IMR-90 (cell line): ENCODE measurements around the gene DUSP28. TPM values are rescaled to one million over a fixed set of nuclear protein-coding genes. Genes with fewer than 3 reads are reported as not detected.

Source experiments
- ATAC-seq: fragments of 200-7000 bp; cut with Tn5 transposase; 2 replicates; pipeline ENCODE4 v1.9.1; 2020; ENCODE audit warnings: low read depth, mild to moderate bottlenecking, moderate library complexity
- BruUV-seq: library from RNA; stranded (reverse); fragments of 400-500 nt; replicated peaks from 2 replicates; lab custom pipeline; 2021; lab: Mats Ljungman, UMichigan
- CTCF ChIA-PET: fragments of 300-600 bp; formaldehyde crosslinking; extraction: SDS; loops from one replicate; lab custom pipeline; 2021; ENCODE audit warnings: antibody characterized with exemption; lab: Yijun Ruan, JAX
- POLR2A ChIA-PET: fragments of 300-600 bp; sonication (Branson Sonifier 250); formaldehyde crosslinking; loops from one replicate; lab custom pipeline; 2022; ENCODE audit warnings: antibody characterized with exemption; ENCODE audit not compliant: unreplicated experiment; lab: Charles Lee
- DNase-seq: peaks from one replicate; pipeline ENCODE4 v3.0.0; 2013
- H2AFZ ChIP-seq: replicated peaks from 2 replicates; pipeline ENCODE3; 2013; ENCODE audit warnings: low read length, mild to moderate bottlenecking; ENCODE audit not compliant: poor library complexity
- H2AK5ac ChIP-seq: 2 replicates; pipeline ENCODE4 v1.6.1; 2013; ENCODE audit warnings: low read depth, low read length, inconsistent platforms
- H2AK9ac ChIP-seq: replicated peaks from 2 replicates; pipeline ENCODE3; 2013; ENCODE audit warnings: mild to moderate bottlenecking, low read depth, low read length, moderate library complexity; ENCODE audit not compliant: poor library complexity
- H2BK120ac ChIP-seq: 2 replicates; pipeline ENCODE4 v1.6.1; 2013; ENCODE audit warnings: low read depth, low read length, inconsistent platforms
- H2BK15ac ChIP-seq: 3 replicates; pipeline ENCODE4 v1.6.1; 2013; ENCODE audit warnings: low read depth, low read length, inconsistent platforms
- H2BK20ac ChIP-seq: 2 replicates; pipeline ENCODE4 v1.6.1; 2013; ENCODE audit warnings: low read depth, mild to moderate bottlenecking, inconsistent platforms, low read length, moderate library complexity
- H2BK5ac ChIP-seq: 2 replicates; pipeline ENCODE4 v1.6.1; 2013; ENCODE audit warnings: mild to moderate bottlenecking, low read depth, low read length, inconsistent platforms; ENCODE audit not compliant: poor library complexity, severe bottlenecking
- H3K14ac ChIP-seq: replicated peaks from 2 replicates; pipeline ENCODE4 v1.6.1; 2013; ENCODE audit warnings: low read depth, low read length, inconsistent platforms
- H3K18ac ChIP-seq: 2 replicates; pipeline ENCODE4 v1.6.1; 2013; ENCODE audit warnings: low read depth, low read length, control low read depth
- H3K23ac ChIP-seq: 2 replicates; pipeline ENCODE4 v1.6.1; 2013; ENCODE audit warnings: low read depth, low read length, inconsistent platforms
- H3K27ac ChIP-seq: 2 replicates; pipeline ENCODE4 v1.5.1; 2013; ENCODE audit warnings: mild to moderate bottlenecking, control low read depth, low read length; ENCODE audit not compliant: insufficient read depth
- H3K27me3 ChIP-seq: 2 replicates; pipeline ENCODE4 v1.6.1; 2013; ENCODE audit warnings: low read length; ENCODE audit not compliant: control insufficient read depth, insufficient read depth
- H3K36me3 ChIP-seq: 2 replicates; pipeline ENCODE4 v1.6.1; 2013; ENCODE audit warnings: low read length, mixed read lengths; ENCODE audit not compliant: control insufficient read depth, insufficient read depth
- H3K4ac ChIP-seq: 2 replicates; pipeline ENCODE4 v1.6.1; 2013; ENCODE audit warnings: low read depth, low read length, inconsistent platforms
- H3K4me1 ChIP-seq: 2 replicates; pipeline ENCODE4 v1.6.1; 2013; ENCODE audit warnings: low read length, mixed read lengths; ENCODE audit not compliant: control insufficient read depth, insufficient read depth
- H3K4me2 ChIP-seq: 2 replicates; pipeline ENCODE4 v1.6.1; 2013; ENCODE audit warnings: low read depth, mild to moderate bottlenecking, control low read depth, low read length, moderate library complexity
- H3K4me3 ChIP-seq: 2 replicates; pipeline ENCODE4 v1.5.1; 2013; ENCODE audit warnings: low read depth, mild to moderate bottlenecking, control low read depth, low read length, moderate library complexity; ENCODE audit not compliant: insufficient read depth
- H3K56ac ChIP-seq: 2 replicates; pipeline ENCODE4 v1.6.1; 2013; ENCODE audit warnings: low read length, inconsistent platforms; ENCODE audit not compliant: insufficient read depth; ENCODE audit errors: extremely low read depth
- H3K79me1 ChIP-seq, 2 experiments: 2 replicates each; pipeline ENCODE4 v1.6.1; 2013; ENCODE audit warnings: low read length in 2 of 2, inconsistent platforms in 1 of 2, low read depth in 1 of 2
- H3K9ac ChIP-seq: 2 replicates; pipeline ENCODE4 v1.6.1; 2013; ENCODE audit warnings: low read depth, low read length, control low read depth
- H3K9me1 ChIP-seq: 2 replicates; pipeline ENCODE4 v1.6.1; 2013; ENCODE audit warnings: low read length, inconsistent platforms; ENCODE audit not compliant: insufficient read depth
- H3K9me3 ChIP-seq: 2 replicates; pipeline ENCODE4 v1.6.1; 2013; ENCODE audit warnings: low read length; ENCODE audit not compliant: control insufficient read depth, insufficient read depth
- H4K20me1 ChIP-seq: 2 replicates; pipeline ENCODE4 v1.6.1; 2013; ENCODE audit warnings: low read length, inconsistent platforms; ENCODE audit not compliant: insufficient read depth
- H4K5ac ChIP-seq: 2 replicates; pipeline ENCODE4 v1.6.1; 2013; ENCODE audit warnings: mild to moderate bottlenecking, low read depth, low read length, control low read depth
- H4K8ac ChIP-seq, 2 experiments: 2 replicates each; pipeline ENCODE4 v1.6.1; 2013; ENCODE audit warnings: low read depth in 2 of 2, low read length in 2 of 2, control low read depth in 1 of 2, inconsistent platforms in 1 of 2
- H4K91ac ChIP-seq: 2 replicates; pipeline ENCODE4 v1.6.1; 2013; ENCODE audit warnings: low read depth, low read length, inconsistent platforms; ENCODE audit not compliant: insufficient read depth
- MAFK ChIP-seq: IDR thresholded peaks from 2 replicates; pipeline ENCODE4 v1.6.1; 2012; ENCODE audit warnings: low read depth, low read length, improper control_type of control experiment
- MAZ ChIP-seq: IDR thresholded peaks from 2 replicates; pipeline ENCODE4 v1.6.1; 2012; ENCODE audit warnings: low read depth, mild to moderate bottlenecking, low read length, improper control_type of control experiment, moderate library complexity, borderline replicate concordance
- MXI1 ChIP-seq: IDR thresholded peaks from 2 replicates; pipeline ENCODE4 v1.6.1; 2012; ENCODE audit warnings: low read depth, mild to moderate bottlenecking, low read length, moderate library complexity, borderline replicate concordance
- NFE2L2 ChIP-seq: fragments of 150-350 bp; IDR thresholded peaks from 2 replicates; pipeline ENCODE4 v1.6.1; 2016; ENCODE audit warnings: low read depth, mild to moderate bottlenecking, low read length
- POLR2A ChIP-seq: IDR thresholded peaks from 2 replicates; pipeline ENCODE4 v1.6.1; 2012; ENCODE audit warnings: mild to moderate bottlenecking, low read depth, low read length
- RAD21 ChIP-seq: IDR thresholded peaks from 2 replicates; pipeline ENCODE4 v1.6.1; 2012; ENCODE audit warnings: low read length, improper control_type of control experiment
- RCOR1 ChIP-seq: IDR thresholded peaks from 2 replicates; pipeline ENCODE4 v1.6.1; 2012; ENCODE audit warnings: mild to moderate bottlenecking, low read length, improper control_type of control experiment; ENCODE audit not compliant: insufficient replicate concordance
- RFX5 ChIP-seq: IDR thresholded peaks from 2 replicates; pipeline ENCODE4 v1.8.0; 2012; ENCODE audit warnings: low read depth, mild to moderate bottlenecking, low read length, moderate library complexity
- SMC3 ChIP-seq: fragments of 150-350 bp; IDR thresholded peaks from 2 replicates; pipeline ENCODE4 v1.6.1; 2016; ENCODE audit warnings: low read depth, mild to moderate bottlenecking, antibody characterized with exemption, low read length, moderate library complexity
- WGBS, 2 experiments: methylation state at CpG; one replicate each; pipeline versions ENCODE4 v1.1.5 to v1.1.7; 2013; ENCODE audit warnings: missing lambda C conversion rate in 2 of 2; ENCODE audit not compliant: insufficient read length in 1 of 2; ENCODE audit errors: extremely low coverage in 2 of 2; 5-methylcytosine and 5-hydroxymethylcytosine counted together
- dilution Hi-C: fragments of 300-500 bp; cut with HindIII; formaldehyde crosslinking; loops from one replicate; pipeline ENCODE4 v1.14.3; 2018; ENCODE audit warnings: low sequenced_read_pairs; ENCODE audit not compliant: unreplicated experiment
- in situ Hi-C: fragments of 300-500 bp; cut with MboI; formaldehyde crosslinking; loops from 3 replicates; pipeline ENCODE4 v1.14.3; 2019; ENCODE audit warnings: low sequenced_read_pairs, inconsistent platforms, mixed read lengths
- intact Hi-C: fragments of 100-400 bp; cut with micrococcal nuclease; formaldehyde crosslinking; loops from 2 replicates; pipeline ENCODE4 v1.10.0; 2022
- polyA plus RNA-seq, 3 experiments: library from polyadenylated mRNA; depleted of rRNA; stranded (reverse); fragments of >200 nt; gene quantifications; 2 replicates each; pipeline ENCODE4 v1.2.3, GENCODE V29; 2012; ENCODE audit warnings: low replicate concordance in 1 of 3
- total RNA-seq: library from RNA; depleted of rRNA; stranded (reverse); fragments of >200 nt; gene quantifications from 2 replicates; pipeline ENCODE4 v1.2.3, GENCODE V29; 2012
- TF ChIP-seq, protein P1 (sequence below): fragments of 150-350 bp; IDR thresholded peaks from 2 replicates; pipeline ENCODE4 v1.6.1; 2016; ENCODE audit warnings: low read depth, mild to moderate bottlenecking, low read length, moderate library complexity, borderline replicate concordance
- TF ChIP-seq, protein P2 (sequence below): fragments of 150-350 bp; IDR thresholded peaks from 2 replicates; pipeline ENCODE4 v1.6.1; 2017; ENCODE audit warnings: mild to moderate bottlenecking, antibody characterized with exemption, low read length, low read depth

The DUSP28 gene
- total and polyA plus RNA-seq, 2 of the 4 experiments (the other 2 are of a cell fraction) = 1.1 to 3.3 TPM

DNA sequence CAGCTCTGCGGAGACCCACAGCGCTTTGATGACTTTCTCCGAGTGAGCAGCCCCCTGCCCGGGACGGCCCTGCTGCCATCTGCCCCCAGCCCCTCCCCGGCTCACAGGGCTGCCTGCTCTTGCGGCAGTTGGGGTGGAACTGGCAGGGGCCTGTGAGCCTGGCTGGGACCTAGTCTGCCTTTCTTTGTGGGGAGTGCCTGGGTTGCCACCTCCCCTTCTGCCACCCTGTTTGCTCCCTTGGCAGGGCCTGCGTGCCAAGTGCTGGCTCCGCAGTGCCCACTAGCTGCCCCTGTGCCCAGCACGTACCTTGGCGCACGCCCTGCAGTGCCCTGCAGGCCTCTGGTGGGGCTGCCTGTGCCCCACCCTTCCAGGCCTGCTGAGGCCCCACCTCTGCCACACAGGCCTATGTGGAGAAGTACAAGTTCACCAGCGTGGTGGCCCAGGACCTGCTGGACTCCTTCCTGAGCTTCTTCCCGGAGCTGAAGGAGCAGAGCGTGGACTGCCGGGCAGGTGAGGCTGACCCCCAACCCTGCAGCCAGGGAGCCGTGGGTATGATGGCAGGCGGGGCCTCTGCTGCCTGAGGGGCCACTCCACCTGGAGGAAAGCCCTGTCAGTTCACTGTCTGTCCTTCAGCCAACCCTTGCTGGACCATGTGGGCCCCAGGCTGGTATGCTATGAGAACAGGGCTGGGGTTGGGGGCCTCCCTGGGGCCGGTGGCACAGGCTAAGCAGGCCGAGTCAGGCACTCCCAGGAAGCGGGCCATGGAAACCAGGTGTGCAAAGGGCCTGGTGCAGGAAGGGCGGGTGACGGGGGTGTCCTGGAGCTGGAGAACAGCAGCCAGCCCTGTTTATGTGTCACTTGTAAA lies 15.2 kb downstream of the DUSP28 start:
- BruUV-seq = no TSS peak
- Histone ChIP-seq H2BK15ac (no peak overlapping the region), H3K18ac (no peak overlapping the region), H4K20me1 (peaks cover 31% of the 10 kb centered on the region), H3K9me1 (peaks cover 8% of the 10 kb centered on the region), H2BK5ac (no peak overlapping the region), H3K27me3 (no peaks in the 10 kb centered on the region), H3K4me3 (no peak overlapping the region), H3K27ac (no peak overlapping the region), H3K9ac (no peak overlapping the region), H4K5ac (no peak overlapping the region), H3K36me3 (peaks cover 31% of the 10 kb centered on the region), H3K9me3 (no peaks in the 10 kb centered on the region), H3K4me1 (peaks cover 8% of the 10 kb centered on the region; the same call in 1 of the 2 replicates), H3K4me2 (no peak overlapping the region), H4K8ac (no peak overlapping the region), H2BK20ac (no peak overlapping the region), H2AFZ (no peak overlapping the region), H3K23ac (no peak overlapping the region), H3K4ac (no peak overlapping the region), H3K14ac (no peak overlapping the region), H3K79me1 (peaks cover 8 to 39% of the 10 kb centered on the region in 2 experiments; a peak in 3 of 4 replicates), H2BK120ac (no peak overlapping the region), H3K56ac (no peak overlapping the region), H4K91ac (no peak overlapping the region), H2AK9ac (no peak overlapping the region), H2AK5ac (no peak overlapping the region)
- no peak for DNase-seq
- no peak for ATAC-seq
- in situ Hi-C loops (no loop called here), dilution Hi-C loops (no loop called here), intact Hi-C loops (no loop called here)
- ChIA-PET CTCF (no interaction called here), POLR2A (no interaction called here)
- WGBS, 2 experiments = 100% methylated on average over 2 of the region's 23 CpGs; no CpG with 5 or more reads in 1 of the 2 experiments
- TF ChIP-seq RAD21 = no peak
- TF ChIP-seq, protein P1, sequence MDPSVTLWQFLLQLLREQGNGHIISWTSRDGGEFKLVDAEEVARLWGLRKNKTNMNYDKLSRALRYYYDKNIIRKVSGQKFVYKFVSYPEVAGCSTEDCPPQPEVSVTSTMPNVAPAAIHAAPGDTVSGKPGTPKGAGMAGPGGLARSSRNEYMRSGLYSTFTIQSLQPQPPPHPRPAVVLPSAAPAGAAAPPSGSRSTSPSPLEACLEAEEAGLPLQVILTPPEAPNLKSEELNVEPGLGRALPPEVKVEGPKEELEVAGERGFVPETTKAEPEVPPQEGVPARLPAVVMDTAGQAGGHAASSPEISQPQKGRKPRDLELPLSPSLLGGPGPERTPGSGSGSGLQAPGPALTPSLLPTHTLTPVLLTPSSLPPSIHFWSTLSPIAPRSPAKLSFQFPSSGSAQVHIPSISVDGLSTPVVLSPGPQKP = no peak
- TF ChIP-seq, protein P2, sequence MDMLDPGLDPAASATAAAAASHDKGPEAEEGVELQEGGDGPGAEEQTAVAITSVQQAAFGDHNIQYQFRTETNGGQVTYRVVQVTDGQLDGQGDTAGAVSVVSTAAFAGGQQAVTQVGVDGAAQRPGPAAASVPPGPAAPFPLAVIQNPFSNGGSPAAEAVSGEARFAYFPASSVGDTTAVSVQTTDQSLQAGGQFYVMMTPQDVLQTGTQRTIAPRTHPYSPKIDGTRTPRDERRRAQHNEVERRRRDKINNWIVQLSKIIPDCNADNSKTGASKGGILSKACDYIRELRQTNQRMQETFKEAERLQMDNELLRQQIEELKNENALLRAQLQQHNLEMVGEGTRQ = no peak
- no peak for TF ChIP-seq SMC3
- TF ChIP-seq MAZ = no peak
- no peak for TF ChIP-seq NFE2L2
- TF ChIP-seq RFX5 = no peak
- TF ChIP-seq MAFK = no peak
- no peak for TF ChIP-seq MXI1
- TF ChIP-seq POLR2A = no peak
- no peak for TF ChIP-seq RCOR1
